ENCODE data around the gene RNASEH2B.

- TF ChIP-seq, protein P1, sequence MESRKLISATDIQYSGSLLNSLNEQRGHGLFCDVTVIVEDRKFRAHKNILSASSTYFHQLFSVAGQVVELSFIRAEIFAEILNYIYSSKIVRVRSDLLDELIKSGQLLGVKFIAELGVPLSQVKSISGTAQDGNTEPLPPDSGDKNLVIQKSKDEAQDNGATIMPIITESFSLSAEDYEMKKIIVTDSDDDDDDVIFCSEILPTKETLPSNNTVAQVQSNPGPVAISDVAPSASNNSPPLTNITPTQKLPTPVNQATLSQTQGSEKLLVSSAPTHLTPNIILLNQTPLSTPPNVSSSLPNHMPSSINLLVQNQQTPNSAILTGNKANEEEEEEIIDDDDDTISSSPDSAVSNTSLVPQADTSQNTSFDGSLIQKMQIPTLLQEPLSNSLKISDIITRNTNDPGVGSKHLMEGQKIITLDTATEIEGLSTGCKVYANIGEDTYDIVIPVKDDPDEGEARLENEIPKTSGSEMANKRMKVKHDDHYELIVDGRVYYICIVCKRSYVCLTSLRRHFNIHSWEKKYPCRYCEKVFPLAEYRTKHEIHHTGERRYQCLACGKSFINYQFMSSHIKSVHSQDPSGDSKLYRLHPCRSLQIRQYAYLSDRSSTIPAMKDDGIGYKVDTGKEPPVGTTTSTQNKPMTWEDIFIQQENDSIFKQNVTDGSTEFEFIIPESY (CRISPR knock-in tag; IDR thresholded peaks at IDR 0.05): no peak
- TF ChIP-seq, protein P2, sequence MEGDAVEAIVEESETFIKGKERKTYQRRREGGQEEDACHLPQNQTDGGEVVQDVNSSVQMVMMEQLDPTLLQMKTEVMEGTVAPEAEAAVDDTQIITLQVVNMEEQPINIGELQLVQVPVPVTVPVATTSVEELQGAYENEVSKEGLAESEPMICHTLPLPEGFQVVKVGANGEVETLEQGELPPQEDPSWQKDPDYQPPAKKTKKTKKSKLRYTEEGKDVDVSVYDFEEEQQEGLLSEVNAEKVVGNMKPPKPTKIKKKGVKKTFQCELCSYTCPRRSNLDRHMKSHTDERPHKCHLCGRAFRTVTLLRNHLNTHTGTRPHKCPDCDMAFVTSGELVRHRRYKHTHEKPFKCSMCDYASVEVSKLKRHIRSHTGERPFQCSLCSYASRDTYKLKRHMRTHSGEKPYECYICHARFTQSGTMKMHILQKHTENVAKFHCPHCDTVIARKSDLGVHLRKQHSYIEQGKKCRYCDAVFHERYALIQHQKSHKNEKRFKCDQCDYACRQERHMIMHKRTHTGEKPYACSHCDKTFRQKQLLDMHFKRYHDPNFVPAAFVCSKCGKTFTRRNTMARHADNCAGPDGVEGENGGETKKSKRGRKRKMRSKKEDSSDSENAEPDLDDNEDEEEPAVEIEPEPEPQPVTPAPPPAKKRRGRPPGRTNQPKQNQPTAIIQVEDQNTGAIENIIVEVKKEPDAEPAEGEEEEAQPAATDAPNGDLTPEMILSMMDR (IDR thresholded peaks at IDR 0.05 in 2 of 3, conservative IDR thresholded peaks at IDR 0.05 in 1 of 3; ENCODE audit: insufficient read depth in 2 of 3, low read depth in 1 of 3, low read length in 3 of 3): no peak
- no peak for TF ChIP-seq SMARCE1 (IDR thresholded peaks at IDR 0.05)
- no peak for TF ChIP-seq SMARCC2 (IDR thresholded peaks at IDR 0.05; ENCODE audit: low read depth)
- TF ChIP-seq CTBP1 (IDR thresholded peaks at IDR 0.05; ENCODE audit: borderline replicate concordance): no peak
Observed at GRCh38 chr13:50998326-50998725, 88.7 kb downstream of the RNASEH2B start.

All from K562 (cell line).